Psoas muscle (tissue), 8 donors: ENCODE measurements around the gene CYP2D6. TPM values are rescaled to one million over a fixed set of nuclear protein-coding genes. Genes with fewer than 3 reads are reported as not detected.
A peak's percentile ranks its signal among the peaks of the same experiment; 100 is the strongest.
"Not testable (repeated sequence)": the region's sequence is repeated elsewhere in the genome, so short reads cannot be mapped to it uniquely, and the experiment has no call there.

Experiments used
- ATAC-seq, 4 donors: fragments of 200-7000 bp; cut with Tn5 transposase; one replicate each; pipeline ENCODE4 v1.9.1; 2020; ENCODE audit warnings: moderate library complexity in 3 of 4, mild to moderate bottlenecking in 2 of 4
- DNase-seq, 2 donors: peaks; one replicate each; pipeline ENCODE4 v3.0.0-alpha.2; 2020
- H3K27ac ChIP-seq: fragments of 200-600 bp; one replicate; pipeline ENCODE4 v1.8.0; 2022
- H3K27me3 ChIP-seq, 3 donors: fragments of 200-600 bp in 1 of 3; one replicate each; pipeline versions ENCODE4 v1.6.1 to v1.8.0; 2013 to 2022; ENCODE audit warnings: low read length in 2 of 3, mild to moderate bottlenecking in 2 of 3, moderate library complexity in 1 of 3; ENCODE audit not compliant: insufficient read depth in 3 of 3
- H3K36me3 ChIP-seq, 2 donors: fragments of 200-600 bp in 1 of 2; one replicate each; pipeline versions ENCODE4 v1.6.1 to v1.8.0; 2013 to 2022; ENCODE audit warnings: low read depth in 1 of 2, mild to moderate bottlenecking in 1 of 2, moderate library complexity in 1 of 2; ENCODE audit not compliant: insufficient read depth in 1 of 2
- H3K4me1 ChIP-seq: fragments of 200-600 bp; one replicate; pipeline ENCODE4 v1.8.0; 2022
- H3K4me3 ChIP-seq: fragments of 200-600 bp; one replicate; pipeline ENCODE4 v1.8.0; 2022; ENCODE audit warnings: mild to moderate bottlenecking
- H3K9me3 ChIP-seq: fragments of 200-600 bp; one replicate; pipeline ENCODE4 v1.8.0; 2022
- WGBS, 3 donors: extraction: QIAGEN DNeasy Blood & Tissue Kit; methylation state at CpG; one replicate each; pipeline versions ENCODE4 v1.1.6 to v1.1.7; 2013; 5-methylcytosine and 5-hydroxymethylcytosine counted together
- intact Hi-C, 2 donors: fragments of 100-400 bp; cut with DNase I; formaldehyde crosslinking; loops; one replicate each; pipeline versions ENCODE4 v1.11.0 to v1.14.2; 2022
- polyA plus RNA-seq, 3 donors: library from polyadenylated mRNA; stranded (reverse); fragments of 200-250 nt; gene quantifications; one replicate each; pipeline ENCODE4 v1.2.3, GENCODE V29; 2013
- total RNA-seq, 4 donors: library from RNA; stranded (reverse); fragmentation: NEBNext Ultra II Directional in 2 of 4; extraction: Animal tissue kit (Norgen Biotek cat#: 25700) in 2 of 4; gene quantifications; one replicate each; pipeline versions ENCODE4 v1.2.1 to v1.2.4, GENCODE V29; 2021 to 2023
- TF ChIP-seq, protein P1 (sequence below): fragments of 200-600 bp; IDR thresholded peaks from one replicate; pipeline ENCODE4 v1.8.0; 2022; ENCODE audit warnings: antibody characterized with exemption
- donor health status: healthy with polysubstance abuse.
- donor health status: DM: no; HTN: no; CAD: no; lungs with moderate emphysema.
- donor health status: Bipolar disorder and iron deficiency.
- donor health status: healthy.
- donor health status: DM: yes; HTN: yes; CAD: no.
- donor health status: DM: no; HTN: no; CAD: no.
- donor health status: DM: no; HTN: no; CAD: no.
- donor health status: DM: yes; HTN: yes; CAD: no.

Gene CYP2D6
- total and polyA plus RNA-seq, 7 donors: 0.03 to 0.44 (median 0.21) TPM; not detected in 1

GRCh38 chr22:42116848-42117424, 13.7 kb downstream of the CYP2D6 start:
- intact Hi-C loops: no loop called here
- no peaks in the 10 kb centered on the region for H3K27me3 ChIP-seq
- no peaks in the 10 kb centered on the region for H3K9me3 ChIP-seq
- no peak overlapping the region for H3K4me3 ChIP-seq
- H3K36me3 ChIP-seq: no peaks in the 10 kb centered on the region
- peak; percentile 32 to 67 for DNase-seq
- TF ChIP-seq, protein P1, sequence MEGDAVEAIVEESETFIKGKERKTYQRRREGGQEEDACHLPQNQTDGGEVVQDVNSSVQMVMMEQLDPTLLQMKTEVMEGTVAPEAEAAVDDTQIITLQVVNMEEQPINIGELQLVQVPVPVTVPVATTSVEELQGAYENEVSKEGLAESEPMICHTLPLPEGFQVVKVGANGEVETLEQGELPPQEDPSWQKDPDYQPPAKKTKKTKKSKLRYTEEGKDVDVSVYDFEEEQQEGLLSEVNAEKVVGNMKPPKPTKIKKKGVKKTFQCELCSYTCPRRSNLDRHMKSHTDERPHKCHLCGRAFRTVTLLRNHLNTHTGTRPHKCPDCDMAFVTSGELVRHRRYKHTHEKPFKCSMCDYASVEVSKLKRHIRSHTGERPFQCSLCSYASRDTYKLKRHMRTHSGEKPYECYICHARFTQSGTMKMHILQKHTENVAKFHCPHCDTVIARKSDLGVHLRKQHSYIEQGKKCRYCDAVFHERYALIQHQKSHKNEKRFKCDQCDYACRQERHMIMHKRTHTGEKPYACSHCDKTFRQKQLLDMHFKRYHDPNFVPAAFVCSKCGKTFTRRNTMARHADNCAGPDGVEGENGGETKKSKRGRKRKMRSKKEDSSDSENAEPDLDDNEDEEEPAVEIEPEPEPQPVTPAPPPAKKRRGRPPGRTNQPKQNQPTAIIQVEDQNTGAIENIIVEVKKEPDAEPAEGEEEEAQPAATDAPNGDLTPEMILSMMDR: no peak
- H3K27ac ChIP-seq: no peak overlapping the region
- peak in 3 of 4 donors; percentile 42 to 74 (median 66) for ATAC-seq
- H3K4me1 ChIP-seq: peaks cover 7% of the 10 kb centered on the region
- WGBS, 3 donors: 59 to 82% (median 62%) methylated on average over 4 of the region's 4 CpGs

GRCh38 chr22:42115420-42115830, 15.2 kb downstream of the CYP2D6 start:
- H3K27ac ChIP-seq, H3K36me3 ChIP-seq, H3K27me3 ChIP-seq, intact Hi-C loops, H3K9me3 ChIP-seq, H3K4me1 ChIP-seq, DNase-seq, ATAC-seq, H3K4me3 ChIP-seq: not testable (repeated sequence)
- 86 to 95% (median 94%) methylated on average over 6 of the region's 6 CpGs for WGBS, 3 donors

DNA sequence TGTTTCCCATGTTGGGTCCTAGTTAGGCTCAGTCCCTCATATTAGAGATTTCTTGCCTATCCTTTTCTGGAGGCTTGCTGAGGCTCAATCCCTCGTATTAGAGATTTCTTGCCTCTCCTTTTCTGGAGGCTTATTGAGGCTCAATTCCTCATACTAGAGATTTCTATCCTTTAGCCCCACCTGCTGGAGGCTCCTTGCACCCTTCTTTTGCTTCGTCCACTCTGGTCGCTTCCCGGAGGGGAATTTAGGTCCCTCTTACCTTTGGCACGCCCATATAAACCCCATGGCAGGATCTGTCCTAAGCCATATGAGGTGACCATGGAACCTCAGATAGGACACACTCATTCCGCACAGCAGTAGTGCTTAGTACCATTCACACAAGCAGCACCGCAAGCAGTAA, 15.9 kb downstream of the CYP2D6 start:
- no peaks in the 10 kb centered on the region for H3K9me3 ChIP-seq
- intact Hi-C loops: loop anchor here in 1 of 2 donors (5.0 kb wide), 1 partner anchor 147 kb away; the partner anchor contains the start of gene SEPTIN3
- no peak overlapping the region for H3K4me3 ChIP-seq
- WGBS, 3 donors: 84 to 95% (median 93%) methylated on average over 7 of the region's 7 CpGs
- H3K27ac ChIP-seq: no peak overlapping the region
- no peak for DNase-seq
- H3K4me1 ChIP-seq: peaks cover 7% of the 10 kb centered on the region
- TF ChIP-seq, protein P1: peak; percentile 28
- peak in 2 of 4 donors; percentile 32 to 73 for ATAC-seq
- H3K36me3 ChIP-seq: no peaks in the 10 kb centered on the region
- H3K27me3 ChIP-seq: no peaks in the 10 kb centered on the region

GRCh38 chr22:42112793-42113192, 17.8 kb downstream of the CYP2D6 start:
- 24 to 36% (median 26%) methylated on average over 2 to 4 of the region's 4 CpGs for WGBS, 3 donors
- H3K27me3 ChIP-seq, H3K36me3 ChIP-seq, DNase-seq, ATAC-seq, H3K4me1 ChIP-seq, H3K9me3 ChIP-seq, H3K27ac ChIP-seq, H3K4me3 ChIP-seq: not testable (repeated sequence)
- intact Hi-C loops: loop anchor here (2.0 to 5.0 kb wide), 2 partner anchors 20 to 145 kb away; partner anchors contain the start of gene SEPTIN3 (in 1 of the 2)

DNA sequence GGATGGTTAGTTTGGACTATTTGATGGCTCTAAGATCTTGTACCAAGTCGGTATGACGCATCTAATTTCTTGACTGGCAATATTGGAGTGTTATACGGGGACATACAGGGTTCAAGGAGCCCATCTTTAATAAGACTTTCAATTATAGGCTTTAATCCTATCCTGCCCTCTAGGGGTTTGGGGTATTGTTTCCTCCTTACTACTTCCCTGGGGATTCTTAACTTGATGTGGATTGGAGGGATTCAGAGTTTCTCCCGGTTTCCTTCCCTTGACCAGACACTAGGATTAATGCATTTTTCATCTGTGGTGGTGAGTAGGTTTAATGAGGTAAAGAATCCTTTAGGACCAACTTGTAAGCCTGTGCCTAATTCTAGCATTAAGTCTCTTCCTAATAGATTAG, 18.8 kb downstream of the CYP2D6 start:
- intact Hi-C loops: loop anchor here (2.0 to 5.0 kb wide), 2 partner anchors 19 to 144 kb away; partner anchors contain the start of gene SEPTIN3 (in 1 of the 2)
- no peak overlapping the region for H3K27ac ChIP-seq
- H3K9me3 ChIP-seq: no peaks in the 10 kb centered on the region
- ATAC-seq (no peak), DNase-seq (no peak)
- peaks cover 3% of the 10 kb centered on the region for H3K4me1 ChIP-seq
- TF ChIP-seq, protein P1: no peak
- no peak overlapping the region for H3K4me3 ChIP-seq
- no peaks in the 10 kb centered on the region for H3K36me3 ChIP-seq
- no peaks in the 10 kb centered on the region for H3K27me3 ChIP-seq
- WGBS, 3 donors: 52 to 82% (median 58%) methylated on average over 4 of the region's 4 CpGs
